Cardiac muscle cell (in vitro differentiated cells and primary cell): ENCODE measurements around the gene ASPG. TPM values are rescaled to one million over a fixed set of nuclear protein-coding genes. Genes with fewer than 3 reads are reported as not detected.
A peak's percentile ranks its signal among the peaks of the same experiment; 100 is the strongest.
"Not testable (repeated sequence)": the region's sequence is repeated elsewhere in the genome, so short reads cannot be mapped to it uniquely, and the experiment has no call there.

Experiments
- DNase-seq, 2 donors: peaks; one replicate each; pipeline versions ENCODE4 v3.0.0 to v3.0.0-alpha.2; 2010 to 2017; ENCODE audit warnings: low read depth in 1 of 2, low spot score in 1 of 2
- H3K27ac ChIP-seq: fragments of 200-600 bp; sonication (generic); 2 replicates; pipeline ENCODE4 v1.5.1; 2016
- H3K27me3 ChIP-seq: fragments of 200-600 bp; sonication (generic); 2 replicates; pipeline ENCODE4 v1.6.0; 2016; ENCODE audit warnings: control low read depth
- H3K36me3 ChIP-seq: fragments of 200-600 bp; sonication (generic); 2 replicates; pipeline ENCODE4 v1.5.1; 2016; ENCODE audit warnings: control low read depth
- H3K4me1 ChIP-seq: fragments of 200-600 bp; sonication (generic); 2 replicates; pipeline ENCODE4 v1.8.1; 2017; ENCODE audit warnings: low read depth, mild to moderate bottlenecking, mixed run types
- H3K4me3 ChIP-seq: fragments of 200-600 bp; sonication (generic); 2 replicates; pipeline ENCODE4 v1.5.1; 2016; ENCODE audit warnings: mild to moderate bottlenecking
- H3K9me3 ChIP-seq: fragments of 200-600 bp; sonication (generic); 2 replicates; pipeline ENCODE4 v1.5.1; 2017; ENCODE audit warnings: low read depth, mild to moderate bottlenecking, control low read depth
- CTCF ChIP-seq: IDR thresholded peaks from 2 replicates; pipeline ENCODE4 v1.5.1; 2012; ENCODE audit warnings: low read depth, mild to moderate bottlenecking, low read length
- polyA plus RNA-seq: library from polyadenylated mRNA; unstranded; fragments of >200 nt; fragmentation: Nextera tagmentation; extraction: Ambion mirVana; gene quantifications from 2 replicates; pipeline ENCODE4 v1.2.1, GENCODE V29; 2016
- total RNA-seq: library from RNA; depleted of rRNA; stranded (reverse); fragments of >200 nt; gene quantifications from 2 replicates; pipeline ENCODE4 v1.2.3, GENCODE V29; 2016

Gene ASPG
- total and polyA plus RNA-seq, 2 experiments from 2014 or later: 3.4 to 7.3 TPM

- peak; percentile 26 for TF ChIP-seq CTCF
- Histone ChIP-seq H3K27me3 (no peaks in the 10 kb centered on the region), H3K4me1 (peaks cover 34% of the 10 kb centered on the region), H3K27ac (peak overlapping the region; percentile 67), H3K9me3 (no peaks in the 10 kb centered on the region), H3K4me3 (no peak overlapping the region), H3K36me3 (no peaks in the 10 kb centered on the region)
- peak; percentile 58 to 88 for DNase-seq
Measured at GRCh38 chr14:104150136-104151025, 64.9 kb downstream of the ASPG start.

GRCh38 chr14:104151026-104151381 is 65.5 kb downstream of the ASPG start:
- Histone ChIP-seq H3K4me1 (peaks cover 34% of the 10 kb centered on the region), H3K4me3 (no peak overlapping the region), H3K9me3 (no peaks in the 10 kb centered on the region), H3K27me3 (no peaks in the 10 kb centered on the region), H3K27ac (peak overlapping the region; percentile 67), H3K36me3 (no peaks in the 10 kb centered on the region)
- TF ChIP-seq CTCF: no peak
- no peak for DNase-seq

GRCh38 chr14:104151566-104152245 is 66.2 kb downstream of the ASPG start:
- H3K36me3 ChIP-seq: no peaks in the 10 kb centered on the region
- no peak for DNase-seq
- H3K4me1 ChIP-seq: peaks cover 34% of the 10 kb centered on the region
- no peaks in the 10 kb centered on the region for H3K27me3 ChIP-seq
- H3K9me3 ChIP-seq: no peaks in the 10 kb centered on the region
- TF ChIP-seq CTCF: no peak
- peak overlapping the region; percentile 67 for H3K27ac ChIP-seq
- H3K4me3 ChIP-seq: no peak overlapping the region

GRCh38 chr14:104152246-104152575 is 66.7 kb downstream of the ASPG start:
- no peak overlapping the region for H3K27ac ChIP-seq
- no peaks in the 10 kb centered on the region for H3K9me3 ChIP-seq
- no peaks in the 10 kb centered on the region for H3K36me3 ChIP-seq
- no peak for DNase-seq
- H3K4me3 ChIP-seq: no peak overlapping the region
- no peak for TF ChIP-seq CTCF
- no peaks in the 10 kb centered on the region for H3K27me3 ChIP-seq
- H3K4me1 ChIP-seq: peaks cover 34% of the 10 kb centered on the region

- Histone ChIP-seq H3K27ac (no peak overlapping the region), H3K9me3 (no peaks in the 10 kb centered on the region), H3K4me1 (peaks cover 34% of the 10 kb centered on the region), H3K36me3 (no peaks in the 10 kb centered on the region), H3K27me3 (no peaks in the 10 kb centered on the region), H3K4me3 (no peak overlapping the region)
- DNase-seq: no peak
- TF ChIP-seq CTCF: no peak
Measured at GRCh38 chr14:104152686-104153393, 67.3 kb downstream of the ASPG start.

- peaks cover 32% of the 10 kb centered on the region for H3K4me1 ChIP-seq
- DNase-seq, H3K27ac ChIP-seq, H3K4me3 ChIP-seq, H3K27me3 ChIP-seq, H3K36me3 ChIP-seq, H3K9me3 ChIP-seq: not testable (repeated sequence)
Measured at GRCh38 chr14:104153394-104153755, 67.9 kb downstream of the ASPG start.
